ENCODE measurements around the gene PCDH9.

- TF ChIP-seq POLR2AphosphoS5 (IDR thresholded peaks at IDR 0.05) (no peak), CTCF (IDR thresholded peaks at IDR 0.05) (no peak)
Observed at GRCh38 chr13:66528944-66529576, 701.1 kb downstream of the PCDH9 start.

Data from upper lobe of left lung (tissue), 4 donors.